Gastrocnemius medialis (tissue), 4 donors: ENCODE data around the gene ADSS1. TPM values are rescaled to one million over a fixed set of nuclear protein-coding genes. Genes with fewer than 3 reads are reported as not detected.
A peak's percentile ranks its signal among the peaks of the same experiment; 100 is the strongest.

Experiments
- ATAC-seq, 2 donors: fragments of 150-250 bp; one replicate each; pipeline ENCODE4 v1.9.1; 2016
- DNase-seq, 2 donors: peaks; one replicate each; pipeline ENCODE4 v3.0.0-alpha.2; 2019
- H3K27ac ChIP-seq, 4 donors: fragments of 200-600 bp; sonication (generic); 1 replicate in 1 of 4; 2 replicates in 3 of 4; pipeline ENCODE4 v1.5.1; 2016 to 2018; ENCODE audit warnings: mild to moderate bottlenecking in 2 of 4, moderate library complexity in 1 of 4
- H3K27me3 ChIP-seq, 3 donors: fragments of 200-600 bp; sonication (generic) in 2 of 3; 1 replicate in 1 of 3; 2 replicates in 2 of 3; pipeline versions ENCODE4 v1.5.1 to v1.6.0; 2016 to 2019; ENCODE audit warnings: mild to moderate bottlenecking in 1 of 3, moderate library complexity in 1 of 3
- H3K36me3 ChIP-seq, 2 donors: fragments of 200-600 bp; sonication (generic) in 1 of 2; one replicate each; pipeline ENCODE4 v1.5.1; 2017 to 2018
- H3K4me1 ChIP-seq, 2 donors: fragments of 200-600 bp; sonication (generic) in 1 of 2; one replicate each; pipeline ENCODE4 v1.5.1; 2016 to 2017; ENCODE audit warnings: mild to moderate bottlenecking in 2 of 2
- H3K4me3 ChIP-seq, 4 donors: fragments of 200-600 bp; sonication (generic) in 3 of 4; 1 replicate in 1 of 4; 2 replicates in 3 of 4; pipeline ENCODE4 v1.5.1; 2016 to 2019; ENCODE audit warnings: mild to moderate bottlenecking in 2 of 4
- H3K9me3 ChIP-seq, 3 donors: fragments of 200-600 bp; sonication (generic) in 2 of 3; 1 replicate in 1 of 3; 2 replicates in 2 of 3; pipeline ENCODE4 v1.5.1; 2016 to 2019
- POLR2A ChIP-seq, 2 donors: fragments of 450-650 bp; IDR thresholded peaks; one replicate each; pipeline ENCODE4 v1.6.1; 2017; ENCODE audit warnings: antibody characterized with exemption in 2 of 2, mild to moderate bottlenecking in 2 of 2, moderate library complexity in 2 of 2
- in situ Hi-C, 4 donors: fragments of 200-750 bp; cut with MboI; loops; one replicate each; pipeline versions ENCODE4 v1.15.0 to v1.8.0; 2017; ENCODE audit warnings: low sequenced_read_pairs in 4 of 4
- intact Hi-C: fragments of 100-400 bp; cut with DNase I; formaldehyde crosslinking; loops from one replicate; pipeline ENCODE4 v1.15.1; 2023; ENCODE audit warnings: low total_unique reads
- total RNA-seq, 4 donors: library from RNA; depleted of rRNA; stranded (reverse); fragments of >200 nt; gene quantifications; one replicate each; pipeline versions ENCODE4 v1.1.0 to v1.2.3, GENCODE V29; 2016
- TF ChIP-seq, protein P1 (sequence below), 5 experiments: fragments of 450-650 bp in 3 of 5; fragments of 200-600 bp in 2 of 5; sonication (generic) in 2 of 5; IDR thresholded peaks in 4 of 5; conservative IDR thresholded peaks in 1 of 5; 1 replicate in 4 of 5; 2 replicates in 1 of 5; pipeline ENCODE4 v1.5.1; 2016 to 2019; ENCODE audit warnings: antibody characterized with exemption in 5 of 5, mild to moderate bottlenecking in 3 of 5, moderate library complexity in 3 of 5

Gene ADSS1
- total RNA-seq, 4 donors from 2014 or later = 165 to 577 (median 232) TPM

DNA sequence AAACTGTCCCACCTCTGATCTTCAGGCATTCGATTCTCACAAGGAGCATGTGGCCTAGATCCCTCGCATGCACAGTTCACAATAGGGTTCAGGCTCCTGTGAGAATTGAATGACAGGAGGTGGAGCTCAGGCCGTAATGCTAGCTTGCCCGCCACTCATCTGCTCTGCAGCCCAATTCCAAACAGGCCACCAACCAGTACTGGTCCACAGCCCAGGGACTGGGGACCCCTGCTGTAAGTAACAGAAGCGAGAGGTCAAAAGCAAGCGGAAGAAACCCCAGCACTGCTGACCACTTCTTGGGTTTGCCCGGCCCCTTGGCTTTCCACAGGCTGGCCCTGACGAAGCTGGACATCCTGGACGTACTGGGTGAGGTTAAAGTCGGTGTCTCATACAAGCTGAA is 20.5 kb downstream of the ADSS1 start:
- H3K36me3 ChIP-seq = peaks cover 0 to 52% of the 10 kb centered on the region in 2 donors
- in situ Hi-C loops = no loop called here

DNA sequence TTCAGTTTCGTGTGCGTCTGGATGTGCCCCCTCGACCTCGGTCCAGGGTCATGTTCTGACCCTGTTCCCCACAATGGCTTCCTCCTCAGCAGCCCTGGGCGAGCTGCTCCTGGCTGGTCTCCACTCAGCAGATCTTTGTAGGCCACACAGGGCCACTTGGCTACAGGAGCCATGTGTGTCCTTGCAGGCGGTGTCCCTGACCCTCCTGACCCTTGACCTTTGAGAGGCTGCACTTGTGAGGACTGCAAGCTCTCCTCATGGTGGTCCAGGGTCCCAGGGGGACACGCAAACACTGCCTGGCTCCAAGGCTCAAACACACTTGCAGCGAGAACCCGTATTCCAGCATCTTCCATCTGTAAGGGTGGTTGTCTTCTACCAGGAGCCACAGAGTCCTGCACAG is 21.4 kb downstream of the ADSS1 start:
- intact Hi-C loops (no loop called here), in situ Hi-C loops (no loop called here)
- no peak for ATAC-seq
- H3K27ac ChIP-seq = peak overlapping the region; percentile 82 to 96 (median 95)
- peaks cover 21 to 38% of the 10 kb centered on the region in 2 donors for H3K4me1 ChIP-seq
- no peaks in the 10 kb centered on the region for H3K9me3 ChIP-seq
- no peak overlapping the region for H3K4me3 ChIP-seq
- DNase-seq = no peak
- peaks cover 0 to 42% of the 10 kb centered on the region in 2 donors for H3K36me3 ChIP-seq
- no peak for TF ChIP-seq POLR2A (IDR thresholded peaks at IDR 0.05)
- TF ChIP-seq, protein P1, sequence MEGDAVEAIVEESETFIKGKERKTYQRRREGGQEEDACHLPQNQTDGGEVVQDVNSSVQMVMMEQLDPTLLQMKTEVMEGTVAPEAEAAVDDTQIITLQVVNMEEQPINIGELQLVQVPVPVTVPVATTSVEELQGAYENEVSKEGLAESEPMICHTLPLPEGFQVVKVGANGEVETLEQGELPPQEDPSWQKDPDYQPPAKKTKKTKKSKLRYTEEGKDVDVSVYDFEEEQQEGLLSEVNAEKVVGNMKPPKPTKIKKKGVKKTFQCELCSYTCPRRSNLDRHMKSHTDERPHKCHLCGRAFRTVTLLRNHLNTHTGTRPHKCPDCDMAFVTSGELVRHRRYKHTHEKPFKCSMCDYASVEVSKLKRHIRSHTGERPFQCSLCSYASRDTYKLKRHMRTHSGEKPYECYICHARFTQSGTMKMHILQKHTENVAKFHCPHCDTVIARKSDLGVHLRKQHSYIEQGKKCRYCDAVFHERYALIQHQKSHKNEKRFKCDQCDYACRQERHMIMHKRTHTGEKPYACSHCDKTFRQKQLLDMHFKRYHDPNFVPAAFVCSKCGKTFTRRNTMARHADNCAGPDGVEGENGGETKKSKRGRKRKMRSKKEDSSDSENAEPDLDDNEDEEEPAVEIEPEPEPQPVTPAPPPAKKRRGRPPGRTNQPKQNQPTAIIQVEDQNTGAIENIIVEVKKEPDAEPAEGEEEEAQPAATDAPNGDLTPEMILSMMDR (IDR thresholded peaks at IDR 0.05 in 4 of 5, conservative IDR thresholded peaks at IDR 0.05 in 1 of 5) = no peak
- no peaks in the 10 kb centered on the region for H3K27me3 ChIP-seq

More for the DNA sequence above, 20.5 kb downstream of the ADSS1 start:
- no peaks in the 10 kb centered on the region for H3K9me3 ChIP-seq
- H3K4me1 ChIP-seq = peaks cover 17 to 31% of the 10 kb centered on the region in 2 donors
- no peak for TF ChIP-seq POLR2A (IDR thresholded peaks at IDR 0.05)
- TF ChIP-seq, protein P1 (IDR thresholded peaks at IDR 0.05 in 4 of 5, conservative IDR thresholded peaks at IDR 0.05 in 1 of 5) = no peak
- H3K4me3 ChIP-seq = no peak overlapping the region
- DNase-seq (no peak), ATAC-seq (no peak)
- H3K27ac ChIP-seq = peak overlapping the region; percentile 91 to 96 (median 95)
- H3K27me3 ChIP-seq = no peaks in the 10 kb centered on the region
- intact Hi-C loops = no loop called here

DNA sequence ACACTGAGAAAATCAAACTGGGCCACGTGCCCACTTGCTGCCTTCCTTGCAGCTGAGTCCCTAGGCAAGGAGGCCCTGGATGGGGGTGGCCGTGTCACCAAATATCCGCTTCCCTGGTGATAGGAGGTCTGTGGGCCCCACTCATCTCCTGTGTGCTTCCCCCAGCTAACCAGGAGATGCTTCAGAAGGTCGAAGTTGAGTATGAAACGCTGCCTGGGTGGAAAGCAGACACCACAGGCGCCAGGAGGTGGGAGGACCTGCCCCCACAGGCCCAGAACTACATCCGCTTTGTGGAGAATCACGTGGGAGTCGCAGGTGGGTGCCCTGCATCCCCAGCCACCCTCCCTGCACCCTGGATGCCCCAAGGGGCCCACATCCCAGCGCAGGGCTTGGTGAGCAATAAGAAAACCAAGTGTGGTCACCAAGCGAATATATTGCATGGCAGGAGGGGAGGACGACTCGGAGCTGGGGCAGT is 22.1 kb downstream of the ADSS1 start:
- peak in 1 of 2 donors; percentile 21 for DNase-seq
- H3K4me1 ChIP-seq = peaks cover 21 to 38% of the 10 kb centered on the region in 2 donors
- in situ Hi-C loops = no loop called here

DNA sequence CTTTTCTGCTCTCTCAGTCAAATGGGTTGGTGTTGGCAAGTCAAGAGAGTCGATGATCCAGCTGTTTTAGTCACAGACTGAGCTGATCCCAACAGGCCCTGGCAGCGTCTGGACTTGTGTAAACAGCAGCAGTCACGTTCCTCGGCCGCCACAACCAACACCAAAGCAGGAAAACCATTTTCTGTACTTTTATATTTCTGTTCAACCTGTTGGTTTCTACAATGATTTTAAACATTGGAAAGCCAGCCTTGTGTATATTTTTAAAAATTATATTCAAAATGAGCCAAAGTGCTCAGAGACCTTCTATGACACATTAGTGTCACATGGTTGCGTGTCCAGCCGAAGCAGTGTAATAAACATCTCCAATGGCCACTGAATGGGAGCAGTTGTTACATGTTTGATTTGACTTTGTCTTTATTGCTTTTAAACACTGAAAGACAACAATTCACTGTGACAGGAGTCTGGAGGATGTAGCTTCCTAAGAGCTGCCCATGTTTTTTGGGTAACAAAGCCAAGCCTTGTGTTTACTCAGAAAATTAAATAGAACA is 23.0 kb downstream of the ADSS1 start:
- H3K27ac ChIP-seq = peak overlapping the region; percentile 82 to 96 (median 95)
- DNase-seq = peak; percentile 36 to 73
- H3K4me3 ChIP-seq = no peak overlapping the region
- H3K36me3 ChIP-seq = peaks cover 0 to 28% of the 10 kb centered on the region in 2 donors
- no peaks in the 10 kb centered on the region for H3K9me3 ChIP-seq
- in situ Hi-C loops = no loop called here
- H3K4me1 ChIP-seq = peaks cover 22 to 38% of the 10 kb centered on the region in 2 donors
- intact Hi-C loops = no loop called here
- H3K27me3 ChIP-seq = no peaks in the 10 kb centered on the region
- TF ChIP-seq POLR2A (IDR thresholded peaks at IDR 0.05) = no peak
- TF ChIP-seq, protein P1 (IDR thresholded peaks at IDR 0.05 in 4 of 5, conservative IDR thresholded peaks at IDR 0.05 in 1 of 5) = no peak
- ATAC-seq = peak; percentile 40 to 50

More for the DNA sequence above, 22.1 kb downstream of the ADSS1 start:
- H3K27ac ChIP-seq = peak overlapping the region; percentile 82 to 96 (median 95)
- H3K36me3 ChIP-seq = peaks cover 0 to 35% of the 10 kb centered on the region in 2 donors
- no peak for TF ChIP-seq POLR2A (IDR thresholded peaks at IDR 0.05)
- TF ChIP-seq, protein P1 (IDR thresholded peaks at IDR 0.05 in 4 of 5, conservative IDR thresholded peaks at IDR 0.05 in 1 of 5) = no peak
- intact Hi-C loops = no loop called here
- H3K9me3 ChIP-seq = no peaks in the 10 kb centered on the region
- H3K27me3 ChIP-seq = no peaks in the 10 kb centered on the region
- H3K4me3 ChIP-seq = no peak overlapping the region
- no peak for ATAC-seq
